ENCODE results near the gene BSCL2.

DNA sequence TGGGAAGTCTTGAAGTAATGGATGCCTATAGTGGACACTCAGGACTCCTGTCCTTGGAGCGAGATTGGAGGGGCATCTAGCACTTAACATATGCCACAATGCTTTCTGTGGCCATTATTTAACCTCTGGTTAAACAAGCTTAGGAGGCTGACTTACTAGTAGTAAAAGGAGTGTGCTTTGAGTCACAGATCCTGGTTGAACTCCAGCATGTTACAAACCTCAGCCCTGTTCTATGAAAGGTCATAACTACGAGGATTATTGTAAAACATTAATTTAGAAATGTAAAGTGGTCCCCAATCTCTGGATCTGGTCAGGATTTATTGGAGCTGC lies 34.1 kb downstream of the BSCL2 start:
- TF ChIP-seq, protein P1, sequence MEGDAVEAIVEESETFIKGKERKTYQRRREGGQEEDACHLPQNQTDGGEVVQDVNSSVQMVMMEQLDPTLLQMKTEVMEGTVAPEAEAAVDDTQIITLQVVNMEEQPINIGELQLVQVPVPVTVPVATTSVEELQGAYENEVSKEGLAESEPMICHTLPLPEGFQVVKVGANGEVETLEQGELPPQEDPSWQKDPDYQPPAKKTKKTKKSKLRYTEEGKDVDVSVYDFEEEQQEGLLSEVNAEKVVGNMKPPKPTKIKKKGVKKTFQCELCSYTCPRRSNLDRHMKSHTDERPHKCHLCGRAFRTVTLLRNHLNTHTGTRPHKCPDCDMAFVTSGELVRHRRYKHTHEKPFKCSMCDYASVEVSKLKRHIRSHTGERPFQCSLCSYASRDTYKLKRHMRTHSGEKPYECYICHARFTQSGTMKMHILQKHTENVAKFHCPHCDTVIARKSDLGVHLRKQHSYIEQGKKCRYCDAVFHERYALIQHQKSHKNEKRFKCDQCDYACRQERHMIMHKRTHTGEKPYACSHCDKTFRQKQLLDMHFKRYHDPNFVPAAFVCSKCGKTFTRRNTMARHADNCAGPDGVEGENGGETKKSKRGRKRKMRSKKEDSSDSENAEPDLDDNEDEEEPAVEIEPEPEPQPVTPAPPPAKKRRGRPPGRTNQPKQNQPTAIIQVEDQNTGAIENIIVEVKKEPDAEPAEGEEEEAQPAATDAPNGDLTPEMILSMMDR (conservative IDR thresholded peaks at IDR 0.05 in 1 of 2, IDR thresholded peaks at IDR 0.05 in 1 of 2; ENCODE audit: low read depth in 1 of 2, low read length in 2 of 2) = no peak
- no peak for TF ChIP-seq EZH2 (IDR thresholded peaks at IDR 0.05; ENCODE audit: low read length, missing control alignments)
